Progenitor cell of endocrine pancreas (in vitro differentiated cells): ENCODE data around the gene CAPN5. TPM values are rescaled to one million over a fixed set of nuclear protein-coding genes. Genes with fewer than 3 reads are reported as not detected.
A peak's percentile ranks its signal among the peaks of the same experiment; 100 is the strongest.

Experiments used
- DNase-seq: peaks from one replicate; pipeline ENCODE4 v3.0.0; 2021; ENCODE audit warnings: low spot score; ENCODE audit not compliant: unreplicated experiment
- H3K27ac Mint-ChIP-seq: 2 replicates; pipeline ENCODE4 v1.8.0; 2021; ENCODE audit warnings: mild to moderate bottlenecking, moderate library complexity, mixed read lengths
- H3K27me3 Mint-ChIP-seq: 2 replicates; pipeline ENCODE4 v1.8.0; 2021; ENCODE audit warnings: mixed read lengths
- H3K36me3 Mint-ChIP-seq: 2 replicates; pipeline ENCODE4 v1.8.0; 2022; ENCODE audit warnings: mixed read lengths; ENCODE audit not compliant: insufficient read depth
- H3K4me1 Mint-ChIP-seq: 2 replicates; pipeline ENCODE4 v1.8.0; 2021; ENCODE audit warnings: low read depth, mixed read lengths
- H3K4me3 Mint-ChIP-seq: 2 replicates; pipeline ENCODE4 v1.8.0; 2021; ENCODE audit warnings: low read depth, mild to moderate bottlenecking, moderate library complexity, mixed read lengths
- H3K9me3 Mint-ChIP-seq: 2 replicates; pipeline ENCODE4 v1.8.0; 2021; ENCODE audit warnings: low read depth, mixed read lengths
- total RNA-seq: library from RNA; stranded (reverse); gene quantifications from 2 replicates; pipeline ENCODE4 v1.2.1, GENCODE V29; 2021
- TF ChIP-seq, protein P1 (sequence below): fragments of 200-600 bp; sonication (generic); IDR thresholded peaks from one replicate; pipeline ENCODE4 v1.5.0; 2021; ENCODE audit warnings: antibody characterized with exemption, mild to moderate bottlenecking; ENCODE audit not compliant: unreplicated experiment

Gene CAPN5
- total RNA-seq, 1 donor from 2014 or later: 10.9 TPM

DNA sequence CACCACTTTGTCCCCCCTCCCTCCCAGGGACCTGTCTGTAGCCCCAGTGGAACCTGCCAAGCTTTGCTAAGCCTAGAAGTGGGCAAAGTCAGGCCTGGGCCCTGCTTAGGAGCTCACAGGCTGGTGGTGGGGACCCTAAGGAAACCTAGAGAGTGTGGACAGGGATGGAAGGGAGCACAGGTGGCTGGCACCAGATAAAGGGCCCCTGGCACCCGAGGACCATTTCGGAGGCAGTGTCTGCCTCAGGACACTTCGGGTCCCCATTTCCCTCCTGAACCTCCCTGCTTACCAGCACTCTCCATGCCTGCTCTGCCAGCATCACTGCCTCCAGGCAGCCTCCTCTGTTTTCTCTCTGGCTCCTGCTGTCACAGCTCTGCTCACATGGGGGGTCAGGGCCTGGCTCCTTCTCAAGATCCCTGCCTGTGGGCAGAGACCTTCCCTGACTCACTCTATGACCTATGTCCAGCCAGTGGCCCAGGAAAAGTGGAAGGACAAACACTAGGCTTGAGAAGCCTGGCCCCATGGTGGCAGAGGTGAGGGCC, 22.3 kb downstream of the CAPN5 start:
- Mint-ChIP-seq H3K4me3 (no peak overlapping the region), H3K27me3 (no peaks in the 10 kb centered on the region), H3K9me3 (no peaks in the 10 kb centered on the region), H3K27ac (peak overlapping the region; percentile 6), H3K36me3 (no peaks in the 10 kb centered on the region), H3K4me1 (peaks cover 5% of the 10 kb centered on the region)
- TF ChIP-seq, protein P1, sequence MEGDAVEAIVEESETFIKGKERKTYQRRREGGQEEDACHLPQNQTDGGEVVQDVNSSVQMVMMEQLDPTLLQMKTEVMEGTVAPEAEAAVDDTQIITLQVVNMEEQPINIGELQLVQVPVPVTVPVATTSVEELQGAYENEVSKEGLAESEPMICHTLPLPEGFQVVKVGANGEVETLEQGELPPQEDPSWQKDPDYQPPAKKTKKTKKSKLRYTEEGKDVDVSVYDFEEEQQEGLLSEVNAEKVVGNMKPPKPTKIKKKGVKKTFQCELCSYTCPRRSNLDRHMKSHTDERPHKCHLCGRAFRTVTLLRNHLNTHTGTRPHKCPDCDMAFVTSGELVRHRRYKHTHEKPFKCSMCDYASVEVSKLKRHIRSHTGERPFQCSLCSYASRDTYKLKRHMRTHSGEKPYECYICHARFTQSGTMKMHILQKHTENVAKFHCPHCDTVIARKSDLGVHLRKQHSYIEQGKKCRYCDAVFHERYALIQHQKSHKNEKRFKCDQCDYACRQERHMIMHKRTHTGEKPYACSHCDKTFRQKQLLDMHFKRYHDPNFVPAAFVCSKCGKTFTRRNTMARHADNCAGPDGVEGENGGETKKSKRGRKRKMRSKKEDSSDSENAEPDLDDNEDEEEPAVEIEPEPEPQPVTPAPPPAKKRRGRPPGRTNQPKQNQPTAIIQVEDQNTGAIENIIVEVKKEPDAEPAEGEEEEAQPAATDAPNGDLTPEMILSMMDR: no peak
- no peak for DNase-seq

DNA sequence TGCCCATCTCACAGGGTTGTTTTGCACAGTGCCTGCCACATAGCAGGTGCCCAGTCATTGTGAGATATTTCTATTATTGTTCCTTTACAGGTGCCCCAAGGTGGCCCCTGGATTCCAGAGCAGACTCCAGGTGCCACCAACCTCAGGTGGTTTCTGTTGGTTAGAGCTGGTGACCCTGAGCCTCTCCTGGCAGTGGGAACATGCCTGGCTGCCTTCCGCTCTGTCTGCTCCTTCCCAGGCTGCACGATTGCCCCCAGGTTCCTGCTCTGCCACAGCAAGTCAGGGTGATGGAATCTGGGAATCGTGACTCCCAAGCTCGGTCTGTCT, 23.2 kb downstream of the CAPN5 start:
- peaks cover 5% of the 10 kb centered on the region for H3K4me1 Mint-ChIP-seq
- H3K27me3 Mint-ChIP-seq: no peaks in the 10 kb centered on the region
- TF ChIP-seq, protein P1: no peak
- no peak overlapping the region for H3K27ac Mint-ChIP-seq
- no peaks in the 10 kb centered on the region for H3K9me3 Mint-ChIP-seq
- no peak overlapping the region for H3K4me3 Mint-ChIP-seq
- DNase-seq: no peak
- H3K36me3 Mint-ChIP-seq: no peaks in the 10 kb centered on the region

DNA sequence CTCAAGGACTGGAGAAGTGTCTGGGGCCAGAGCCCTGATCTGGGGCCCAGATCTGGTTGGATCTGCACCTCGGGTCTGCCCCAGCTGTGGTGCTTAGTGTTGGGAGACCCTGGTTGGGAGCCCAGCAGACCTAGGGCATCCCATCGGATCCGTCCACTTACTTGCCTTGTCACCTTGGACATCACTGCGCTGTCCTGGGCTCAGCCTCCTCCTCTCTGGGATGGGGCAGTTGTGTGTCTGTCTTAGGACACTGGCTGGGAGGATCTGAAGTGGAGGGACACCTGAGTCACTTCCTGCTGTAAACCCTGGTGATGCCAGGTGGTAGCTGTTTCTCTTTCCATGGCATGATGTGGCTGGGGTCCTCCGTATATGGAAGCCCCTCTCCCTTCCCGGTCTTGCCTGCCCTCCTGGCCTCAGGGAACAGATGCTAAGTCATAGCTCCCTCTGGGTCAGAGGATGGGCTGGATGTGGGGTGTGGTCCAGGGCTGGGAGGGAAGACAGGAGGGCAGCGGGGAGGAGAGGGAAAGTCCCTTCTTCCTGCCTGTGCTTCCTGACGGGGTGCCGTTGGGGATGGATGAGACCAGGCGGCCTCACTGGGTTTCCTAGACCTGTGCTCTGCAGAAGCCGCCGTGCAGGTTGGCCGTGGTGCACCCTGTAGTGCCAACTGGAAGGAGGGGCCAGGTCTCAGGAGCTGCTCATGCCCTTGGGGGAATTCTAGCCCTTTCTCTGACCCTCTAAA, 23.8 kb downstream of the CAPN5 start:
- peaks cover 5% of the 10 kb centered on the region for H3K4me1 Mint-ChIP-seq
- no peak overlapping the region for H3K4me3 Mint-ChIP-seq
- H3K9me3 Mint-ChIP-seq: no peaks in the 10 kb centered on the region
- H3K27ac Mint-ChIP-seq: no peak overlapping the region
- no peaks in the 10 kb centered on the region for H3K27me3 Mint-ChIP-seq
- H3K36me3 Mint-ChIP-seq: no peaks in the 10 kb centered on the region
- TF ChIP-seq, protein P1: no peak
- no peak for DNase-seq

DNA sequence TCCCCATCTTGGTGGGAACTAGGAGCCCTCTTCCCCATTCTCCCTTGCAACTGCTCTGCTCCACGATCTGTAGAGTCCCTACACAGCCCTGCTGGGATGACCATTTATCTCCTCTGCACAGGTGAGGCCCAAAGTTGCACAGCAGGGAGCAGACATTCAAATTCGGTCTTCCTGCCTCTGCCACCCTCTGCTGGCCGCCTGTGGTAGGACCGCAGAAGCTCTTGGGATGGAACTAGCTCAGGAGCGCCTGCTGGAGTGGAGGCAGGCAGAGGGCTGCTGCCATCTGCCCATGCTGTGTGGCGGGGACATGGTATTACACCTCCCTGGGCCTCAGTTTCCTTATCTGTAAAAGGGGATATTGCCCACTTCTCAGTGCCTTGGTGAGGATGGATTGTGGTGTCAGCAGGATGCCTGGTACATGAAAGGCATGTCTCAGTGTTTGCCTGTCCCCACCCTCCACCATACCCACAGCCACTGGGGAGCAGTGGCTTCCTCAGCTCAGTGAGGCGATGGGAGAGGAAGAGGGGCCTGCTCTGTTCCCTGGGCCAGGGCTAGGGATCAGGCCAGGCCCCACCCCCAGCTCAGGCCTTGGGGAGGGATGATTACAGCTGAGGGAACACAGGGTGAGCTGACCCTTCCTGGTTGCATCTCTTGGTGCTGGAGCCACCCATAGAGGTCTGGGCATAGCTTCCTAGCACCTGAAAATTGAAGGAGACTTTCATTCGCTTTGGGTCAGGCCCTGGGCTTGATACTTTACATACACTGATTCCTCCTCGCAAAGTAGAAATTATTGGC, 24.6 kb downstream of the CAPN5 start:
- TF ChIP-seq, protein P1: peak; percentile 85
- Mint-ChIP-seq H3K36me3 (no peaks in the 10 kb centered on the region), H3K9me3 (no peaks in the 10 kb centered on the region), H3K4me3 (no peak overlapping the region), H3K27ac (peak overlapping the region; percentile 15), H3K4me1 (peaks cover 5% of the 10 kb centered on the region), H3K27me3 (no peaks in the 10 kb centered on the region)
- DNase-seq: peak; percentile 66

DNA sequence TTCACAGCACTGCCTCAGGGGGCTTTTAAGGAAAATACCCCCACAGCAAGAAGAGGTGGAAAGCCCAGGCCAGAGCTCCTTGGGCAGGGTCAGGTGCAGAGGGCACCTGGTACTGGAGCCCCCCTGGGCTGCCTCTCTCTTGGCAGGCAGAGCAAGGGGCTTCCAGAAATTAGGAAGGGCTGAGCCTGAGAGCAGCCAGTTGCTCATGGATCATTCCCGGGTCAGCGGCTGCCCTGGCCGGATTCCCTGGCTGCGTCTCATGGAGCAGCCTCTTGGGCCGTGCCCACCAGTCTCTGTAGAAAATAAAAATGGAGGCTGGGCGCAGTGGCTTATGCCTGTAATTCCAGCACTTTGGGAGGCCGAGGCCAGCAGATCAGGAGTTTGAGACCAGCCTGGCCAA, 25.6 kb downstream of the CAPN5 start:
- H3K9me3 Mint-ChIP-seq: no peaks in the 10 kb centered on the region
- H3K27ac Mint-ChIP-seq: no peak overlapping the region
- no peak for DNase-seq
- H3K27me3 Mint-ChIP-seq: no peaks in the 10 kb centered on the region
- peaks cover 5% of the 10 kb centered on the region for H3K4me1 Mint-ChIP-seq
- H3K36me3 Mint-ChIP-seq: no peaks in the 10 kb centered on the region
- no peak overlapping the region for H3K4me3 Mint-ChIP-seq
- TF ChIP-seq, protein P1: no peak
